Heart right ventricle (tissue), 16 donors: ENCODE results near the gene LARGE1. TPM values are rescaled to one million over a fixed set of nuclear protein-coding genes. Genes with fewer than 3 reads are reported as not detected.

Source experiments
- ATAC-seq, 8 donors: fragments of 200-7000 bp; cut with Tn5 transposase; one replicate each; pipeline ENCODE4 v1.9.1; 2020; ENCODE audit warnings: mild to moderate bottlenecking in 8 of 8, moderate library complexity in 8 of 8, moderate number of reproducible peaks in 1 of 8
- DNase-seq, 2 donors: peaks; one replicate each; pipeline ENCODE4 v3.0.0-alpha.2; 2020
- H3K27ac ChIP-seq, 10 donors: fragments of 200-600 bp; sonication (generic) in 2 of 10; one replicate each; pipeline versions ENCODE4 v1.5.0 to v1.8.0; 2020 to 2022; ENCODE audit warnings: mild to moderate bottlenecking in 3 of 10
- H3K27me3 ChIP-seq, 7 donors: fragments of 200-600 bp; one replicate each; pipeline ENCODE4 v1.8.0; 2021 to 2022; ENCODE audit warnings: mild to moderate bottlenecking in 2 of 7
- H3K36me3 ChIP-seq, 9 donors: fragments of 200-600 bp; sonication (generic) in 1 of 9; one replicate each; pipeline versions ENCODE4 v1.5.0 to v1.8.0; 2020 to 2022; ENCODE audit warnings: mild to moderate bottlenecking in 2 of 9
- H3K4me1 ChIP-seq, 9 donors: fragments of 200-600 bp; sonication (generic) in 1 of 9; one replicate each; pipeline versions ENCODE4 v1.5.0 to v1.8.0; 2020 to 2022; ENCODE audit warnings: mild to moderate bottlenecking in 4 of 9
- H3K4me3 ChIP-seq, 10 donors: fragments of 200-600 bp; sonication (generic) in 2 of 10; one replicate each; pipeline versions ENCODE4 v1.5.0 to v1.8.0; 2020 to 2022; ENCODE audit warnings: mild to moderate bottlenecking in 7 of 10, moderate library complexity in 2 of 10
- H3K9me3 ChIP-seq, 11 donors: fragments of 200-600 bp in 10 of 11; sonication (generic) in 2 of 11; one replicate each; pipeline versions ENCODE4 v1.5.0 to v1.8.0; 2013 to 2022; ENCODE audit warnings: mild to moderate bottlenecking in 2 of 11, control low read depth in 1 of 11, moderate library complexity in 1 of 11
- CTCF ChIP-seq, 9 donors: fragments of 200-600 bp; sonication (generic) in 2 of 9; IDR thresholded peaks; one replicate each; pipeline versions ENCODE4 v1.5.0 to v1.8.0; 2021 to 2022; ENCODE audit warnings: antibody characterized with exemption in 9 of 9, mild to moderate bottlenecking in 5 of 9, moderate library complexity in 1 of 9
- WGBS, 2 donors: extraction: QIAGEN DNeasy Blood & Tissue Kit; methylation state at CpG; one replicate each; pipeline ENCODE4 v1.1.7; 2013; ENCODE audit warnings: inconsistent platforms in 1 of 2; 5-methylcytosine and 5-hydroxymethylcytosine counted together
- intact Hi-C, 10 donors: fragments of 100-400 bp; cut with DNase I; formaldehyde crosslinking; loops; one replicate each; pipeline versions ENCODE4 v1.11.1 to v1.14.2; 2022
- polyA plus RNA-seq, 2 donors: library from polyadenylated mRNA; stranded (reverse); fragments of 200-250 nt; gene quantifications; one replicate each; pipeline ENCODE4 v1.2.3, GENCODE V29; 2013
- total RNA-seq, 10 donors: library from RNA; stranded (reverse); fragmentation: NEBNext Ultra II Directional in 3 of 10; extraction: Animal tissue kit (Norgen Biotek cat#: 25700) in 3 of 10; gene quantifications; one replicate each; pipeline versions ENCODE4 v1.2.1 to v1.2.4, GENCODE V29; 2021 to 2023
- donor health status: Arrhythmogenic right ventricular cardiomyopathy.
- donor health status: ischemic (EF 13 %, LVEDD 7.1; RV severe dilation, severe dysfunction).
- donor health status: healthy with polysubstance abuse.
- donor health status: DM: no; HTN: yes; CAD: no.
- donor health status: DM: no; HTN: no; CAD: no.
- donor health status: ischemic (EF 25% LVEDD 6.9; RV normal size, moderate dysfunction).
- donor health status: ischemic (EF 25% LVEDD 5.7; RV mildly dilated, moderate dysfunction).
- donor health status: healthy.
- donor health status: DM: yes; HTN: yes; CAD: no.
- donor health status: Ischemic cardiomyopathy.
- donor health status: ischemic (EF 35%, LVEDD 5.7; RV mildly dilated, moderate dysfunction).
- donor health status: nonischemic (EF 11% LVEDD 7.7; RV severe dilation, severe dysfunction).
- donor health status: DM: yes; HTN: yes; CAD: no.
- donor health status: PGD.
- donor health status: ischemic (EF 29% LVEDD 5.4; RV normal size, mild dysfunction).
- donor health status: nonischemic (EF 23%, LVEDD 6.1; RV moderate dilation, normal function).

Gene LARGE1
- total and polyA plus RNA-seq, 12 donors = 33.7 to 184 (median 144) TPM

- TF ChIP-seq CTCF (IDR thresholded peaks at IDR 0.05) = peak in 7 of 9 donors; percentile 17 to 53 (median 28)
- intact Hi-C loops = loop anchor here in 8 of 10 donors (5.0 to 10.0 kb wide), 14 partner anchors 36 to 613 kb away; no protein-coding TSS in a partner anchor
- peaks cover 0 to 45% (median 0%) of the 10 kb centered on the region in 7 donors for H3K27me3 ChIP-seq
- H3K36me3 ChIP-seq = no peaks in the 10 kb centered on the region
- peaks cover 0 to 67% (median 30%) of the 10 kb centered on the region in 9 donors for H3K4me1 ChIP-seq
- ATAC-seq (peak in 1 of 8 donors; percentile 7), DNase-seq (no peak)
- WGBS, 2 donors = 30 to 40% methylated on average over 10 of the region's 10 CpGs
- H3K27ac ChIP-seq = peak overlapping the region in 4 of 10 donors; percentile 80 to 91 (median 84)
- H3K9me3 ChIP-seq = no peaks in the 10 kb centered on the region
- peak overlapping the region in 8 of 10 donors; percentile 0 to 94 (median 82) for H3K4me3 ChIP-seq
Observed at GRCh38 chr22:33917744-33918406, 2.4 kb downstream of the LARGE1 start.

GRCh38 chr22:33914699-33915098 lies 5.6 kb downstream of the LARGE1 start:
- WGBS, 2 donors = 98 to 100% methylated on average over 1 of the region's 1 CpG

GRCh38 chr22:33914131-33914530 lies 6.1 kb downstream of the LARGE1 start:
- Histone ChIP-seq H3K27ac (no peak overlapping the region), H3K4me1 (peaks cover 0 to 74% (median 36%) of the 10 kb centered on the region in 9 donors), H3K36me3 (no peaks in the 10 kb centered on the region), H3K27me3 (peaks cover 0 to 15% (median 0%) of the 10 kb centered on the region in 7 donors), H3K4me3 (no peak overlapping the region), H3K9me3 (no peaks in the 10 kb centered on the region)
- TF ChIP-seq CTCF (IDR thresholded peaks at IDR 0.05) = no peak
- WGBS, 2 donors = 87 to 90% methylated on average over 2 of the region's 2 CpGs
- DNase-seq (no peak), ATAC-seq (no peak)
- intact Hi-C loops = loop anchor here in 8 of 10 donors (5.0 to 10.0 kb wide), 11 partner anchors 37 to 609 kb away; no protein-coding TSS in a partner anchor

More at GRCh38 chr22:33914699-33915098, 5.6 kb downstream of the LARGE1 start:
- no peaks in the 10 kb centered on the region for H3K36me3 ChIP-seq
- no peak overlapping the region for H3K4me3 ChIP-seq
- intact Hi-C loops = loop anchor here in 8 of 10 donors (5.0 to 10.0 kb wide), 14 partner anchors 32 to 610 kb away; no protein-coding TSS in a partner anchor
- no peaks in the 10 kb centered on the region for H3K9me3 ChIP-seq
- ATAC-seq (no peak), DNase-seq (no peak)
- H3K27ac ChIP-seq = no peak overlapping the region
- H3K27me3 ChIP-seq = peaks cover 0 to 20% (median 0%) of the 10 kb centered on the region in 7 donors
- TF ChIP-seq CTCF (IDR thresholded peaks at IDR 0.05) = no peak
- H3K4me1 ChIP-seq = peaks cover 0 to 74% (median 31%) of the 10 kb centered on the region in 9 donors

GRCh38 chr22:33913188-33913587 lies 7.1 kb downstream of the LARGE1 start:
- Histone ChIP-seq H3K4me1 (peaks cover 0 to 74% (median 41%) of the 10 kb centered on the region in 9 donors), H3K27ac (no peak overlapping the region), H3K36me3 (no peaks in the 10 kb centered on the region), H3K27me3 (peaks cover 0 to 5% (median 0%) of the 10 kb centered on the region in 7 donors), H3K9me3 (no peaks in the 10 kb centered on the region), H3K4me3 (no peak overlapping the region)
- DNase-seq (no peak), ATAC-seq (no peak)
- 91 to 92% methylated on average over 4 of the region's 4 CpGs for WGBS, 2 donors
- TF ChIP-seq CTCF (IDR thresholded peaks at IDR 0.05) = no peak
- intact Hi-C loops = loop anchor here in 8 of 10 donors (5.0 to 10.0 kb wide), 11 partner anchors 36 to 608 kb away; no protein-coding TSS in a partner anchor
